ENCODE data around the gene SYTL2.

GRCh38 chr11:85784480-85785265, 26.3 kb downstream of the SYTL2 start:
- TF ChIP-seq POLR2A (IDR thresholded peaks at IDR 0.05): no peak
- no peak for TF ChIP-seq CTCF (IDR thresholded peaks at IDR 0.05)
